ENCODE results near the gene THOP1. TPM values are rescaled to one million over a fixed set of nuclear protein-coding genes. Genes with fewer than 3 reads are reported as not detected.

Gene THOP1
- total and polyA plus RNA-seq, 4 donors: 23.8 to 71.9 (median 64.6) TPM

DNA sequence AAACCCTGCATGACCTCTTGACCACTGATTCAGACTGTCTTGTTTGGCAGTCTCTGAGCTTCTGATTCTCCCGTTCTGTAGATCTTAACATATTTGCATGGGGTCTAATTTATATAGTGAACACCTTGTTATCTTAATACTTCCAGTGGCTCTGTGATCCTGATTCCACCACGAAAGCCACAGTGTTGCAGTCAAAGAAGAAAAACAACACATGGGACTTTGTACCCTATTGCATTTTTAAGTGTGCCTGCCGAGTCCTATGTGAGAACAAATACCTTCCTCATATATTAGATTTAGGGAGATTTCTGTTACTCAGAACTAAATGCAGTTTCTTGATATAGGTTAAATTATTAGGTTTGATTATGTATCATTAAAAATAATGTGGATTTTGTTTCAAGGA is 69.5 kb downstream of the THOP1 start:
- ATAC-seq (ENCODE audit: insufficient read depth, low FRiP score): no peak
- Histone ChIP-seq H3K36me3 (ENCODE audit: control insufficient read depth in 4 of 4, insufficient read depth in 4 of 4, low read length in 4 of 4) (peaks cover 18 to 57% (median 48%) of the 10 kb centered on the region in 4 donors), H3K9me3 (ENCODE audit: control insufficient read depth in 4 of 4, insufficient read depth in 3 of 4, low read length in 3 of 4) (peaks cover 21 to 62% (median 34%) of the 10 kb centered on the region in 4 donors), H3K4me1 (ENCODE audit: control insufficient read depth in 5 of 5, insufficient read depth in 5 of 5, low read length in 5 of 5) (no peaks in the 10 kb centered on the region), H3K9ac (ENCODE audit: insufficient read depth in 1 of 2, low read length in 2 of 2) (no peak overlapping the region), H3K27ac (ENCODE audit: low read depth in 1 of 2, low read length in 1 of 2) (no peak overlapping the region), H3K27me3 (ENCODE audit: control insufficient read depth in 3 of 3, insufficient read depth in 3 of 3, low read length in 2 of 3) (no peaks in the 10 kb centered on the region), H3K4me3 (no peak overlapping the region)
- WGBS, 2 donors: 96 to 97% methylated on average over 3 of the region's 3 CpGs
- DNase-seq: no peak
- no peak for TF ChIP-seq CTCF (IDR thresholded peaks at IDR 0.05; ENCODE audit: control extremely low read depth, extremely low read depth)

DNA sequence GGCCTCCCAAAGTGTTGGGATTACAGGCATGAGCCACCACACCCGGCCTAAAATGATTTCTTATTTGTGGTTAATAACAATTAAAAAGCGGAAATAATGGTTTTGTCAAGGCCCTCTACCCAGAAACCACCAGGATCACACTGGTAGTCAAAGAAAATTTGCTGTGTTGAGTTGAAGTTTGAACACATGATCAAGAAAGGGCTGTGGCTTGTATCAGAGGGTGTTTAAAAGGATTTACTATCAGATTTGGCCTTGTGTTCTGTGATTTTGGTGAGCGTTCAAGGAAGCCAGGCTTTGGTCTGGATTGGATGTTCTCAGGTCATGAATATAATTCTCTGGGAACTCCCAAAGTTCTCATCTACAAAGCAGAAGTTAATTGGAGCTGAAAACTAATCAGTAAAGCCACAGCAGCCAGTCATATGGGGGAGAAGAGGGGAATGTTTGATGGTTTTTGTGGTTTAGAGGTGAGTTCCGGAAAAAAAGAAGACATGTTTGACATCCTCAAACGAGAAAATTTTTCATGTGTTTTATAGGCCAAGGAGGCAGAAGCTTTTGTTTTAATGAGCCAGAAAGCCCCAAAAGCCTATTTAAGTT is 71.3 kb downstream of the THOP1 start:
- WGBS, 2 donors: 93 to 96% methylated on average over 5 of the region's 5 CpGs
- DNase-seq: no peak
- Histone ChIP-seq H3K36me3 (ENCODE audit: control insufficient read depth in 4 of 4, insufficient read depth in 4 of 4, low read length in 4 of 4) (peaks cover 16 to 42% (median 36%) of the 10 kb centered on the region in 4 donors), H3K9ac (ENCODE audit: insufficient read depth in 1 of 2, low read length in 2 of 2) (no peak overlapping the region), H3K4me3 (no peak overlapping the region), H3K27ac (ENCODE audit: low read depth in 1 of 2, low read length in 1 of 2) (no peak overlapping the region), H3K27me3 (ENCODE audit: control insufficient read depth in 3 of 3, insufficient read depth in 3 of 3, low read length in 2 of 3) (no peaks in the 10 kb centered on the region), H3K9me3 (ENCODE audit: control insufficient read depth in 4 of 4, insufficient read depth in 3 of 4, low read length in 3 of 4) (peaks cover 20 to 55% (median 30%) of the 10 kb centered on the region in 4 donors), H3K4me1 (ENCODE audit: control insufficient read depth in 5 of 5, insufficient read depth in 5 of 5, low read length in 5 of 5) (no peaks in the 10 kb centered on the region)
- no peak for ATAC-seq (ENCODE audit: insufficient read depth, low FRiP score)
- no peak for TF ChIP-seq CTCF (IDR thresholded peaks at IDR 0.05; ENCODE audit: control extremely low read depth, extremely low read depth)

- Histone ChIP-seq H3K9ac (ENCODE audit: insufficient read depth in 1 of 2, low read length in 2 of 2) (no peak overlapping the region), H3K36me3 (ENCODE audit: control insufficient read depth in 4 of 4, insufficient read depth in 4 of 4, low read length in 4 of 4) (peaks cover 0 to 19% (median 14%) of the 10 kb centered on the region in 4 donors), H3K4me3 (no peak overlapping the region), H3K27ac (ENCODE audit: low read depth in 1 of 2, low read length in 1 of 2) (no peak overlapping the region), H3K9me3 (ENCODE audit: control insufficient read depth in 4 of 4, insufficient read depth in 3 of 4, low read length in 3 of 4) (peaks cover 3 to 37% (median 14%) of the 10 kb centered on the region in 4 donors), H3K4me1 (ENCODE audit: control insufficient read depth in 5 of 5, insufficient read depth in 5 of 5, low read length in 5 of 5) (no peaks in the 10 kb centered on the region), H3K27me3 (ENCODE audit: control insufficient read depth in 3 of 3, insufficient read depth in 3 of 3, low read length in 2 of 3) (no peaks in the 10 kb centered on the region)
- no peak for ATAC-seq (ENCODE audit: insufficient read depth, low FRiP score)
- 78% methylated on average over 27 of the region's 27 CpGs for WGBS, 2 donors
- no peak for TF ChIP-seq CTCF (IDR thresholded peaks at IDR 0.05; ENCODE audit: control extremely low read depth, extremely low read depth)
- no peak for DNase-seq
Observed at GRCh38 chr19:2858864-2859263, 73.6 kb downstream of the THOP1 start.

DNA sequence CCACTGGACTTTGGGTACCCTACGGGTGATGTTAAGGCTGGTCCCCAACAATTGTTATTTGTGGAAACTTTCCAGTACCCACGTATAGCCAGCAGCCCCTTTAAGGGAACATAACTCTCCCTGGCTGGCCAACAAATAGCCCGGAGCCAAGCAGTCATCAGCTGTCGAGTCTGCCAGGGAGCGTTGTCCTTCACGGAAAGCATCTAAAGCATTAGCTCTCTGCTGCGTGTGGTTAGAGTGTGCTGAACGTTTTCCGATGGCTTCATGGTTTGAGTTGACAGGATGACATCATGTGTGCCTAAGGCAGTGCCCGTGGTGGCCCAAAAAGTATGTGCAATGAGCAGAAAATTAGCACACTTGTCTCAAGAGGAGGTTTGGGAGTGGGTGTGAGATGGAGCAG is 78.5 kb downstream of the THOP1 start:
- Histone ChIP-seq H3K27ac (ENCODE audit: low read depth in 1 of 2, low read length in 1 of 2) (no peak overlapping the region), H3K36me3 (ENCODE audit: control insufficient read depth in 4 of 4, insufficient read depth in 4 of 4, low read length in 4 of 4) (no peaks in the 10 kb centered on the region), H3K9ac (ENCODE audit: insufficient read depth in 1 of 2, low read length in 2 of 2) (no peak overlapping the region), H3K9me3 (ENCODE audit: control insufficient read depth in 4 of 4, insufficient read depth in 3 of 4, low read length in 3 of 4) (peaks cover 0 to 10% (median 2%) of the 10 kb centered on the region in 4 donors), H3K4me3 (no peak overlapping the region), H3K27me3 (ENCODE audit: control insufficient read depth in 3 of 3, insufficient read depth in 3 of 3, low read length in 2 of 3) (no peaks in the 10 kb centered on the region), H3K4me1 (ENCODE audit: control insufficient read depth in 5 of 5, insufficient read depth in 5 of 5, low read length in 5 of 5) (no peaks in the 10 kb centered on the region)
- DNase-seq (no peak), ATAC-seq (ENCODE audit: insufficient read depth, low FRiP score) (no peak)
- WGBS, 2 donors: 77 to 87% methylated on average over 10 of the region's 10 CpGs
- TF ChIP-seq CTCF (IDR thresholded peaks at IDR 0.05; ENCODE audit: control extremely low read depth, extremely low read depth): no peak

All from lung (tissue), 12 donors.